ENCODE measurements around the gene NDFIP1.

DNA sequence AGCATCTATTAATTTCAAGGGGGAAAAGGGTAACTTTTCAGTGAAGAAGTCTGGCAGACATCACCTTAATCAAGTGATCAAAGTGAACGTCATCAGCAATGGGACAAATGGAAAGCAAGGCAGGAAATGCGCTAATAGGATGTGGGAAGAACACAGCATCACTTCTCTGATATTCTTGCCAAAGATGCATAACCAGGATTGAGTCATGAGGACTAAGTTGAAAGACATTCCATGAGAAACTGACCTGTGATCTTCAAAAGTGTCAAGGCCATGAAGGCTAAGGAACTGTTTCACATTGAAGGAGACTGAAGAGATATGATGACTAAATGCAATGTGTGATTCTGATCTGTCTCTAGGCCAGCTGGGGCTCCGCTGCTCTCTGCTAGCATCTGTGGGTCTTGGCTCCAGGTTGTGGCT lies 92.9 kb downstream of the NDFIP1 start:
- no peak for TF ChIP-seq POLR2A (IDR thresholded peaks at IDR 0.05)
- TF ChIP-seq CTCF (IDR thresholded peaks at IDR 0.05 in 4 of 5, conservative IDR thresholded peaks at IDR 0.05 in 1 of 5), result no peak
